IMR-90 (cell line): ENCODE results near the gene ECI2. TPM values are rescaled to one million over a fixed set of nuclear protein-coding genes. Genes with fewer than 3 reads are reported as not detected.

Experiments used
- ATAC-seq: fragments of 200-7000 bp; cut with Tn5 transposase; 2 replicates; pipeline ENCODE4 v1.9.1; 2020; ENCODE audit warnings: low read depth, mild to moderate bottlenecking, moderate library complexity
- BruUV-seq: library from RNA; stranded (reverse); fragments of 400-500 nt; replicated peaks from 2 replicates; lab custom pipeline; 2021; lab: Mats Ljungman, UMichigan
- CTCF ChIA-PET: fragments of 300-600 bp; formaldehyde crosslinking; extraction: SDS; loops from one replicate; lab custom pipeline; 2021; ENCODE audit warnings: antibody characterized with exemption; lab: Yijun Ruan, JAX
- POLR2A ChIA-PET: fragments of 300-600 bp; sonication (Branson Sonifier 250); formaldehyde crosslinking; loops from one replicate; lab custom pipeline; 2022; ENCODE audit warnings: antibody characterized with exemption; ENCODE audit not compliant: unreplicated experiment; lab: Charles Lee
- DNase-seq: peaks from one replicate; pipeline ENCODE4 v3.0.0; 2013
- H2AFZ ChIP-seq: replicated peaks from 2 replicates; pipeline ENCODE3; 2013; ENCODE audit warnings: low read length, mild to moderate bottlenecking; ENCODE audit not compliant: poor library complexity
- H2AK5ac ChIP-seq: 2 replicates; pipeline ENCODE4 v1.6.1; 2013; ENCODE audit warnings: low read depth, low read length, inconsistent platforms
- H2AK9ac ChIP-seq: replicated peaks from 2 replicates; pipeline ENCODE3; 2013; ENCODE audit warnings: mild to moderate bottlenecking, low read depth, low read length, moderate library complexity; ENCODE audit not compliant: poor library complexity
- H2BK120ac ChIP-seq: 2 replicates; pipeline ENCODE4 v1.6.1; 2013; ENCODE audit warnings: low read depth, low read length, inconsistent platforms
- H2BK15ac ChIP-seq: 3 replicates; pipeline ENCODE4 v1.6.1; 2013; ENCODE audit warnings: low read depth, low read length, inconsistent platforms
- H2BK20ac ChIP-seq: 2 replicates; pipeline ENCODE4 v1.6.1; 2013; ENCODE audit warnings: low read depth, mild to moderate bottlenecking, inconsistent platforms, low read length, moderate library complexity
- H2BK5ac ChIP-seq: 2 replicates; pipeline ENCODE4 v1.6.1; 2013; ENCODE audit warnings: mild to moderate bottlenecking, low read depth, low read length, inconsistent platforms; ENCODE audit not compliant: poor library complexity, severe bottlenecking
- H3K14ac ChIP-seq: replicated peaks from 2 replicates; pipeline ENCODE4 v1.6.1; 2013; ENCODE audit warnings: low read depth, low read length, inconsistent platforms
- H3K18ac ChIP-seq: 2 replicates; pipeline ENCODE4 v1.6.1; 2013; ENCODE audit warnings: low read depth, low read length, control low read depth
- H3K23ac ChIP-seq: 2 replicates; pipeline ENCODE4 v1.6.1; 2013; ENCODE audit warnings: low read depth, low read length, inconsistent platforms
- H3K27ac ChIP-seq: 2 replicates; pipeline ENCODE4 v1.5.1; 2013; ENCODE audit warnings: mild to moderate bottlenecking, control low read depth, low read length; ENCODE audit not compliant: insufficient read depth
- H3K27me3 ChIP-seq: 2 replicates; pipeline ENCODE4 v1.6.1; 2013; ENCODE audit warnings: low read length; ENCODE audit not compliant: control insufficient read depth, insufficient read depth
- H3K36me3 ChIP-seq: 2 replicates; pipeline ENCODE4 v1.6.1; 2013; ENCODE audit warnings: low read length, mixed read lengths; ENCODE audit not compliant: control insufficient read depth, insufficient read depth
- H3K4ac ChIP-seq: 2 replicates; pipeline ENCODE4 v1.6.1; 2013; ENCODE audit warnings: low read depth, low read length, inconsistent platforms
- H3K4me1 ChIP-seq: 2 replicates; pipeline ENCODE4 v1.6.1; 2013; ENCODE audit warnings: low read length, mixed read lengths; ENCODE audit not compliant: control insufficient read depth, insufficient read depth
- H3K4me2 ChIP-seq: 2 replicates; pipeline ENCODE4 v1.6.1; 2013; ENCODE audit warnings: low read depth, mild to moderate bottlenecking, control low read depth, low read length, moderate library complexity
- H3K4me3 ChIP-seq: 2 replicates; pipeline ENCODE4 v1.5.1; 2013; ENCODE audit warnings: low read depth, mild to moderate bottlenecking, control low read depth, low read length, moderate library complexity; ENCODE audit not compliant: insufficient read depth
- H3K56ac ChIP-seq: 2 replicates; pipeline ENCODE4 v1.6.1; 2013; ENCODE audit warnings: low read length, inconsistent platforms; ENCODE audit not compliant: insufficient read depth; ENCODE audit errors: extremely low read depth
- H3K79me1 ChIP-seq, 2 experiments: 2 replicates each; pipeline ENCODE4 v1.6.1; 2013; ENCODE audit warnings: low read length in 2 of 2, inconsistent platforms in 1 of 2, low read depth in 1 of 2
- H3K9ac ChIP-seq: 2 replicates; pipeline ENCODE4 v1.6.1; 2013; ENCODE audit warnings: low read depth, low read length, control low read depth
- H3K9me1 ChIP-seq: 2 replicates; pipeline ENCODE4 v1.6.1; 2013; ENCODE audit warnings: low read length, inconsistent platforms; ENCODE audit not compliant: insufficient read depth
- H3K9me3 ChIP-seq: 2 replicates; pipeline ENCODE4 v1.6.1; 2013; ENCODE audit warnings: low read length; ENCODE audit not compliant: control insufficient read depth, insufficient read depth
- H4K20me1 ChIP-seq: 2 replicates; pipeline ENCODE4 v1.6.1; 2013; ENCODE audit warnings: low read length, inconsistent platforms; ENCODE audit not compliant: insufficient read depth
- H4K5ac ChIP-seq: 2 replicates; pipeline ENCODE4 v1.6.1; 2013; ENCODE audit warnings: mild to moderate bottlenecking, low read depth, low read length, control low read depth
- H4K8ac ChIP-seq, 2 experiments: 2 replicates each; pipeline ENCODE4 v1.6.1; 2013; ENCODE audit warnings: low read depth in 2 of 2, low read length in 2 of 2, control low read depth in 1 of 2, inconsistent platforms in 1 of 2
- H4K91ac ChIP-seq: 2 replicates; pipeline ENCODE4 v1.6.1; 2013; ENCODE audit warnings: low read depth, low read length, inconsistent platforms; ENCODE audit not compliant: insufficient read depth
- BHLHE40 ChIP-seq: fragments of 150-350 bp; IDR thresholded peaks from 2 replicates; pipeline ENCODE4 v1.6.1; 2016; ENCODE audit warnings: mild to moderate bottlenecking, low read depth, low read length
- CEBPB ChIP-seq: IDR thresholded peaks from 2 replicates; pipeline ENCODE4 v1.6.1; 2012; ENCODE audit warnings: low read depth, low read length, improper control_type of control experiment
- CHD1 ChIP-seq: IDR thresholded peaks from 2 replicates; pipeline ENCODE4 v1.6.1; 2012; ENCODE audit warnings: low read depth, low read length, improper control_type of control experiment
- CTCF ChIP-seq: conservative IDR thresholded peaks from 2 replicates; pipeline ENCODE4 v1.5.1; 2012; ENCODE audit warnings: mild to moderate bottlenecking, low read depth, low read length, improper control_type of control experiment
- FOS ChIP-seq: fragments of 150-350 bp; IDR thresholded peaks from 2 replicates; pipeline ENCODE4 v1.6.1; 2016; ENCODE audit warnings: low read depth, low read length
- MAFK ChIP-seq: IDR thresholded peaks from 2 replicates; pipeline ENCODE4 v1.6.1; 2012; ENCODE audit warnings: low read depth, low read length, improper control_type of control experiment
- MAZ ChIP-seq: IDR thresholded peaks from 2 replicates; pipeline ENCODE4 v1.6.1; 2012; ENCODE audit warnings: low read depth, mild to moderate bottlenecking, low read length, improper control_type of control experiment, moderate library complexity, borderline replicate concordance
- MXI1 ChIP-seq: IDR thresholded peaks from 2 replicates; pipeline ENCODE4 v1.6.1; 2012; ENCODE audit warnings: low read depth, mild to moderate bottlenecking, low read length, moderate library complexity, borderline replicate concordance
- POLR2A ChIP-seq: IDR thresholded peaks from 2 replicates; pipeline ENCODE4 v1.6.1; 2012; ENCODE audit warnings: mild to moderate bottlenecking, low read depth, low read length
- RCOR1 ChIP-seq: IDR thresholded peaks from 2 replicates; pipeline ENCODE4 v1.6.1; 2012; ENCODE audit warnings: mild to moderate bottlenecking, low read length, improper control_type of control experiment; ENCODE audit not compliant: insufficient replicate concordance
- USF2 ChIP-seq: fragments of 150-350 bp; IDR thresholded peaks from 2 replicates; pipeline ENCODE4 v1.6.1; 2017; ENCODE audit warnings: mild to moderate bottlenecking, antibody characterized with exemption, low read length, low read depth
- WGBS, 2 experiments: methylation state at CpG; one replicate each; pipeline versions ENCODE4 v1.1.5 to v1.1.7; 2013; ENCODE audit warnings: missing lambda C conversion rate in 2 of 2; ENCODE audit not compliant: insufficient read length in 1 of 2; ENCODE audit errors: extremely low coverage in 2 of 2; 5-methylcytosine and 5-hydroxymethylcytosine counted together
- dilution Hi-C: fragments of 300-500 bp; cut with HindIII; formaldehyde crosslinking; loops from one replicate; pipeline ENCODE4 v1.14.3; 2018; ENCODE audit warnings: low sequenced_read_pairs; ENCODE audit not compliant: unreplicated experiment
- in situ Hi-C: fragments of 300-500 bp; cut with MboI; formaldehyde crosslinking; loops from 3 replicates; pipeline ENCODE4 v1.14.3; 2019; ENCODE audit warnings: low sequenced_read_pairs, inconsistent platforms, mixed read lengths
- intact Hi-C: fragments of 100-400 bp; cut with micrococcal nuclease; formaldehyde crosslinking; loops from 2 replicates; pipeline ENCODE4 v1.10.0; 2022
- polyA plus RNA-seq, 3 experiments: library from polyadenylated mRNA; depleted of rRNA; stranded (reverse); fragments of >200 nt; gene quantifications; 2 replicates each; pipeline ENCODE4 v1.2.3, GENCODE V29; 2012; ENCODE audit warnings: low replicate concordance in 1 of 3
- total RNA-seq: library from RNA; depleted of rRNA; stranded (reverse); fragments of >200 nt; gene quantifications from 2 replicates; pipeline ENCODE4 v1.2.3, GENCODE V29; 2012

The ECI2 gene
- total and polyA plus RNA-seq, 2 of the 4 experiments (the other 2 are of a cell fraction) = 64.1 to 152 TPM

DNA sequence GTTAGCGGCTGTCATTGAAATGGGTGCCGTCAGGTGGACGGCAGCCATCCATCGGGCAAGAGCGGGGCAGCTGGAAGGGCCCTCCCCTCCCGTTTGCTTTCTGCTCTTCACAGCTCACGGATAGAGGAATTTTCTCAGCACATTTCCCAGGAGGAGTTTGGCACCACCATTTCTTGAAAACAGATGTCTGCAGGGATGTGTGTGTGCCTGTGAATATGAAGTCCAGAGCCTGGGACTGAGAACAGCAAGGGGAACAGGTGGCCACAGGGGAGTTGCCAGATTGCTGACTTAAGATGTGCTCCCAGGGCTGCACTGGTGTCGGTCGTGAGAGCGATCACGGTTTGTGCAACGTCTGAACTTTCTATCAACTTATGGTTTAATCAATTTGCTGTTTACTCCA is 22.1 kb upstream of the ECI2 start:
- no peak overlapping the region for H3K14ac ChIP-seq
- DNase-seq = no peak
- no peak overlapping the region for H3K18ac ChIP-seq
- no peak overlapping the region for H3K9ac ChIP-seq
- CTCF ChIA-PET = no interaction called here
- H4K5ac ChIP-seq = no peak overlapping the region
- H3K27me3 ChIP-seq = no peaks in the 10 kb centered on the region; the same call in 1 of the 2 replicates
- no peak for ATAC-seq
- H3K56ac ChIP-seq = no peak overlapping the region
- H3K4me3 ChIP-seq = no peak overlapping the region
- H3K9me1 ChIP-seq = no peaks in the 10 kb centered on the region
- H3K23ac ChIP-seq = no peak overlapping the region
- H2AK5ac ChIP-seq = no peak overlapping the region
- no peaks in the 10 kb centered on the region for H4K20me1 ChIP-seq
- dilution Hi-C loops (no loop called here), intact Hi-C loops (loop anchor here (2.0 to 10.0 kb wide), 2 partner anchors 53 to 413 kb away; no protein-coding TSS in a partner anchor), in situ Hi-C loops (loop anchor here (5.0 kb wide), 1 partner anchor 100 kb away; no protein-coding TSS in a partner anchor)
- H4K91ac ChIP-seq = no peak overlapping the region
- H3K4ac ChIP-seq = no peak overlapping the region
- H2AK9ac ChIP-seq = no peak overlapping the region
- no peak overlapping the region for H4K8ac ChIP-seq
- H2BK5ac ChIP-seq = no peak overlapping the region
- WGBS, 2 experiments = no CpG with 5 or more reads among the region's 12 CpGs
- no peaks in the 10 kb centered on the region for H3K79me1 ChIP-seq
- no TSS peak for BruUV-seq
- H3K4me1 ChIP-seq = no peaks in the 10 kb centered on the region
- H3K4me2 ChIP-seq = no peak overlapping the region
- H2BK15ac ChIP-seq = no peak overlapping the region
- H2BK120ac ChIP-seq = no peak overlapping the region
- no peaks in the 10 kb centered on the region for H3K9me3 ChIP-seq
- H2AFZ ChIP-seq = no peak overlapping the region
- POLR2A ChIA-PET = no interaction called here
- no peaks in the 10 kb centered on the region for H3K36me3 ChIP-seq
- TF ChIP-seq MAFK (no peak), USF2 (no peak), CTCF (no peak), CEBPB (no peak), BHLHE40 (no peak), MAZ (no peak), POLR2A (no peak), RCOR1 (no peak), FOS (no peak), CHD1 (no peak), MXI1 (no peak)
- no peak overlapping the region for H3K27ac ChIP-seq
- H2BK20ac ChIP-seq = no peak overlapping the region
